Small intestine (tissue), 7 donors: Measurements from ENCODE around the gene KIRREL3. TPM values are rescaled to one million over a fixed set of nuclear protein-coding genes. Genes with fewer than 3 reads are reported as not detected.

Experiments used
- DNase-seq, 2 donors: peaks; one replicate each; pipeline versions ENCODE4 v3.0.0 to v3.0.0-alpha.2; 2013
- FAIRE-seq: peaks from 2 replicates; lab custom pipeline; 2012; peaks lifted over from hg19 to GRCh38; lab: Jason Lieb, UNC
- H3K27ac ChIP-seq, 3 donors: one replicate each; pipeline ENCODE4 v1.5.1; 2013; ENCODE audit warnings: low read length in 2 of 3, mild to moderate bottlenecking in 2 of 3, control low read depth in 1 of 3, inconsistent platforms in 1 of 3, low read depth in 1 of 3, moderate library complexity in 1 of 3
- H3K27me3 ChIP-seq, 3 donors: one replicate each; pipeline ENCODE4 v1.6.1; 2013; ENCODE audit warnings: low read length in 3 of 3, inconsistent platforms in 1 of 3; ENCODE audit not compliant: control insufficient read depth in 3 of 3, insufficient read depth in 3 of 3
- H3K36me3 ChIP-seq, 3 donors: one replicate each; pipeline ENCODE4 v1.6.1; 2013; ENCODE audit warnings: low read length in 3 of 3, inconsistent platforms in 1 of 3, low read depth in 1 of 3, mild to moderate bottlenecking in 1 of 3, moderate library complexity in 1 of 3; ENCODE audit not compliant: control insufficient read depth in 3 of 3, insufficient read depth in 2 of 3
- H3K4me1 ChIP-seq, 3 donors: one replicate each; pipeline ENCODE4 v1.6.1; 2013; ENCODE audit warnings: low read length in 2 of 3, inconsistent platforms in 1 of 3, low read depth in 1 of 3, mild to moderate bottlenecking in 1 of 3, moderate library complexity in 1 of 3; ENCODE audit not compliant: control insufficient read depth in 3 of 3, insufficient read depth in 2 of 3
- H3K4me3 ChIP-seq, 3 donors: one replicate each; pipeline ENCODE4 v1.5.1; 2013; ENCODE audit warnings: low read length in 3 of 3, control low read depth in 1 of 3, inconsistent platforms in 1 of 3, low read depth in 1 of 3, mild to moderate bottlenecking in 1 of 3, moderate library complexity in 1 of 3
- H3K9me3 ChIP-seq, 2 donors: one replicate each; pipeline ENCODE4 v1.6.1; 2013; ENCODE audit warnings: low read depth in 1 of 2, low read length in 1 of 2; ENCODE audit not compliant: control insufficient read depth in 2 of 2, insufficient read depth in 1 of 2
- WGBS, 3 donors: extraction: QIAGEN DNeasy Blood & Tissue Kit; methylation state at CpG; one replicate each; pipeline ENCODE4 v1.1.7; 2013; 5-methylcytosine and 5-hydroxymethylcytosine counted together
- polyA plus RNA-seq, 4 donors: library from polyadenylated mRNA; stranded (reverse) in 3 of 4; unstranded in 1 of 4; fragments of 200-250 nt in 3 of 4; fragments of 120-200 nt in 1 of 4; gene quantifications; one replicate each; pipeline versions ENCODE4 v1.2.1 to v1.2.3, GENCODE V29; 2013
- donor health status: healthy with polysubstance abuse.
- donor health status: control.
- donor health status: control.
- donor health status: Bipolar disorder and iron deficiency.
- donor health status: healthy.

The KIRREL3 gene
- polyA plus RNA-seq, 4 donors = 0.18 to 0.61 TPM; not detected in 2

- Histone ChIP-seq H3K27me3 (peaks cover 0 to 19% (median 0%) of the 10 kb centered on the region in 3 donors), H3K36me3 (no peaks in the 10 kb centered on the region), H3K4me1 (peaks cover 0 to 3% (median 0%) of the 10 kb centered on the region in 3 donors), H3K9me3 (no peaks in the 10 kb centered on the region), H3K27ac (no peak overlapping the region), H3K4me3 (no peak overlapping the region)
- no peak for DNase-seq
- WGBS, 3 donors = 60 to 75% (median 69%) methylated on average over 2 of the region's 2 CpGs
- no peak for FAIRE-seq
These were observed 516.3 kb downstream of the KIRREL3 start for GRCh38 chr11:126484266-126484665.

GRCh38 chr11:126483621-126484195 is 516.9 kb downstream of the KIRREL3 start:
- Histone ChIP-seq H3K4me1 (peaks cover 0 to 3% (median 0%) of the 10 kb centered on the region in 3 donors), H3K4me3 (no peak overlapping the region), H3K27me3 (peaks cover 0 to 23% (median 0%) of the 10 kb centered on the region in 3 donors), H3K9me3 (no peaks in the 10 kb centered on the region), H3K27ac (no peak overlapping the region), H3K36me3 (no peaks in the 10 kb centered on the region)
- DNase-seq (no peak), FAIRE-seq (no peak)
- WGBS, 3 donors = 77 to 85% (median 80%) methylated on average over 4 of the region's 4 CpGs

GRCh38 chr11:126482586-126483108 is 517.9 kb downstream of the KIRREL3 start:
- Histone ChIP-seq H3K4me1 (peaks cover 0 to 3% (median 0%) of the 10 kb centered on the region in 3 donors), H3K9me3 (no peaks in the 10 kb centered on the region), H3K4me3 (no peak overlapping the region), H3K36me3 (no peaks in the 10 kb centered on the region), H3K27ac (no peak overlapping the region), H3K27me3 (peaks cover 0 to 22% (median 0%) of the 10 kb centered on the region in 3 donors)
- FAIRE-seq (no peak), DNase-seq (no peak)
- WGBS, 3 donors = 82 to 88% (median 87%) methylated on average over 5 of the region's 5 CpGs

GRCh38 chr11:126481303-126481680 is 519.3 kb downstream of the KIRREL3 start:
- H3K27ac ChIP-seq = no peak overlapping the region
- H3K4me3 ChIP-seq = no peak overlapping the region
- FAIRE-seq (no peak), DNase-seq (no peak)
- no peaks in the 10 kb centered on the region for H3K9me3 ChIP-seq
- H3K4me1 ChIP-seq = peaks cover 0 to 3% (median 0%) of the 10 kb centered on the region in 3 donors
- H3K36me3 ChIP-seq = no peaks in the 10 kb centered on the region
- 69 to 85% (median 75%) methylated on average over 5 of the region's 5 CpGs for WGBS, 3 donors
- peaks cover 0 to 28% (median 0%) of the 10 kb centered on the region in 3 donors for H3K27me3 ChIP-seq

- Histone ChIP-seq H3K27ac (peak overlapping the region in 1 of 3 donors; percentile 11), H3K4me3 (no peak overlapping the region), H3K27me3 (peaks cover 0 to 31% (median 0%) of the 10 kb centered on the region in 3 donors), H3K36me3 (no peaks in the 10 kb centered on the region), H3K4me1 (peaks cover 0 to 3% (median 0%) of the 10 kb centered on the region in 3 donors), H3K9me3 (no peaks in the 10 kb centered on the region)
- peak; percentile 78 to 87 for DNase-seq
- WGBS, 3 donors = 13 to 16% (median 15%) methylated on average over 19 of the region's 19 CpGs
- no peak for FAIRE-seq
These were observed 519.9 kb downstream of the KIRREL3 start for GRCh38 chr11:126480410-126481302.

- WGBS, 3 donors = 23 to 74% (median 47%) methylated on average over 3 of the region's 3 CpGs
- DNase-seq = peak; percentile 5 to 18
- no peak for FAIRE-seq
- Histone ChIP-seq H3K27me3 (peaks cover 0 to 31% (median 0%) of the 10 kb centered on the region in 3 donors), H3K27ac (no peak overlapping the region), H3K9me3 (no peaks in the 10 kb centered on the region), H3K4me3 (no peak overlapping the region), H3K36me3 (no peaks in the 10 kb centered on the region), H3K4me1 (peaks cover 0 to 3% (median 0%) of the 10 kb centered on the region in 3 donors)
These were observed 520.6 kb downstream of the KIRREL3 start for GRCh38 chr11:126480015-126480409.

GRCh38 chr11:126479178-126479930 is 521.2 kb downstream of the KIRREL3 start:
- 68 to 82% (median 77%) methylated on average over 15 of the region's 15 CpGs for WGBS, 3 donors
- H3K27ac ChIP-seq = no peak overlapping the region
- DNase-seq (no peak), FAIRE-seq (no peak)
- H3K9me3 ChIP-seq = no peaks in the 10 kb centered on the region
- peaks cover 0 to 3% (median 0%) of the 10 kb centered on the region in 3 donors for H3K4me1 ChIP-seq
- peaks cover 0 to 33% (median 0%) of the 10 kb centered on the region in 3 donors for H3K27me3 ChIP-seq
- H3K4me3 ChIP-seq = no peak overlapping the region
- H3K36me3 ChIP-seq = no peaks in the 10 kb centered on the region

GRCh38 chr11:126478466-126478865 is 522.1 kb downstream of the KIRREL3 start:
- no peak overlapping the region for H3K4me3 ChIP-seq
- H3K27me3 ChIP-seq = peaks cover 0 to 29% (median 0%) of the 10 kb centered on the region in 3 donors
- DNase-seq = no peak

More at GRCh38 chr11:126478466-126478865, 522.1 kb downstream of the KIRREL3 start:
- Histone ChIP-seq H3K36me3 (no peaks in the 10 kb centered on the region), H3K9me3 (no peaks in the 10 kb centered on the region), H3K27ac (no peak overlapping the region), H3K4me1 (peaks cover 0 to 3% (median 0%) of the 10 kb centered on the region in 3 donors)
- no peak for FAIRE-seq
- WGBS, 3 donors = 80 to 83% (median 82%) methylated on average over 5 of the region's 5 CpGs
